HEK293 (cell line): ENCODE measurements around the gene EFCAB11.

Source experiments
- CTCF ChIA-PET: fragments of 350-600 bp; formaldehyde crosslinking; extraction: SDS; loops from one replicate; lab custom pipeline; 2021; ENCODE audit warnings: antibody characterized with exemption; lab: Yijun Ruan, JAX
- POLR2A ChIA-PET: fragments of 300-600 bp; formaldehyde crosslinking; extraction: SDS; loops from one replicate; lab custom pipeline; 2020; ENCODE audit warnings: antibody characterized with exemption, inconsistent platforms; lab: Yijun Ruan, JAX
- H3K27ac ChIP-seq: fragments of 200-500 bp; sonication (Bioruptor generic); 2 replicates; pipeline ENCODE4 v1.5.1; 2014; ENCODE audit warnings: low read depth, low read length, control low read depth, inconsistent platforms; ENCODE audit errors: extremely low read depth
- H3K36me3 ChIP-seq, 2 experiments: fragments of 200-500 bp in 1 of 2; sonication (Bioruptor generic) in 1 of 2; 1 replicate in 1 of 2; 2 replicates in 1 of 2; pipeline ENCODE4 v1.5.1; 2014 to 2017; ENCODE audit warnings: inconsistent platforms in 2 of 2, low read length in 2 of 2; ENCODE audit not compliant: control insufficient read depth in 2 of 2, insufficient read depth in 1 of 2
- H3K4me1 ChIP-seq: fragments of 200-500 bp; sonication (Bioruptor generic); 2 replicates; pipeline ENCODE4 v1.5.1; 2014; ENCODE audit warnings: mild to moderate bottlenecking, low read length, inconsistent platforms; ENCODE audit not compliant: control insufficient read depth, insufficient read depth
- H3K4me3 ChIP-seq: 2 replicates; pipeline ENCODE4 v1.5.1; 2011; ENCODE audit warnings: low read depth, mild to moderate bottlenecking, control low read depth, low read length, moderate library complexity
- H3K9me3 ChIP-seq: fragments of 200-500 bp; sonication (Bioruptor generic); 2 replicates; pipeline ENCODE4 v1.5.1; 2014; ENCODE audit warnings: low read depth, low read length, inconsistent platforms; ENCODE audit not compliant: control insufficient read depth, insufficient read depth
- BCL6B ChIP-seq: fragments of 450-650 bp; formaldehyde crosslinking; IDR thresholded peaks from 2 replicates; pipeline ENCODE4 v1.5.1; 2017; ENCODE audit warnings: missing biosample characterization, missing genetic modification characterization
- HOXD13 ChIP-seq: sonication (generic); formaldehyde crosslinking; IDR thresholded peaks from 2 replicates; pipeline ENCODE4 v1.8.0; 2022; ENCODE audit warnings: missing genetic modification reagents, borderline replicate concordance
- KLF7 ChIP-seq: fragments of 450-650 bp; formaldehyde crosslinking; IDR thresholded peaks from 2 replicates; pipeline ENCODE4 v1.5.1; 2016; ENCODE audit warnings: missing biosample characterization, missing genetic modification characterization, borderline replicate concordance
- REPIN1 ChIP-seq: fragments of 450-650 bp; formaldehyde crosslinking; IDR thresholded peaks from 2 replicates; pipeline ENCODE4 v1.5.1; 2017; ENCODE audit warnings: missing biosample characterization, missing genetic modification characterization, low read depth
- SCRT1 ChIP-seq: fragments of 450-650 bp; formaldehyde crosslinking; IDR thresholded peaks from 2 replicates; pipeline ENCODE4 v1.5.1; 2016; ENCODE audit warnings: missing biosample characterization, missing genetic modification characterization, borderline replicate concordance
- SCRT2 ChIP-seq: fragments of 450-650 bp; formaldehyde crosslinking; IDR thresholded peaks from 2 replicates; pipeline ENCODE4 v1.5.1; 2016; ENCODE audit warnings: missing biosample characterization, missing genetic modification characterization
- ZFP41 ChIP-seq: fragments of 450-650 bp; formaldehyde crosslinking; IDR thresholded peaks from 2 replicates; pipeline ENCODE4 v1.5.1; 2016; ENCODE audit warnings: missing biosample characterization, missing genetic modification characterization, borderline replicate concordance
- ZNF324 ChIP-seq: fragments of 450-650 bp; formaldehyde crosslinking; IDR thresholded peaks from 2 replicates; pipeline ENCODE4 v1.5.1; 2016; ENCODE audit warnings: missing biosample characterization, missing genetic modification characterization
- ZNF341 ChIP-seq: fragments of 450-650 bp; formaldehyde crosslinking; IDR thresholded peaks from 2 replicates; pipeline ENCODE4; 2016; ENCODE audit warnings: low read depth, missing biosample characterization, missing genetic modification characterization
- ZNF510 ChIP-seq: fragments of 450-650 bp; formaldehyde crosslinking; IDR thresholded peaks from 2 replicates; pipeline ENCODE4 v1.5.1; 2018; ENCODE audit warnings: mild to moderate bottlenecking, missing genetic modification characterization, missing biosample characterization; ENCODE audit not compliant: insufficient replicate concordance
- ZNF529 ChIP-seq: fragments of 450-650 bp; formaldehyde crosslinking; IDR thresholded peaks from 2 replicates; pipeline ENCODE4 v1.5.1; 2017; ENCODE audit warnings: missing genetic modification characterization, missing biosample characterization; ENCODE audit not compliant: insufficient replicate concordance
- ZNF530 ChIP-seq: fragments of 450-650 bp; formaldehyde crosslinking; IDR thresholded peaks from 2 replicates; pipeline ENCODE4 v1.5.1; 2016; ENCODE audit warnings: low read depth, missing biosample characterization, missing genetic modification characterization
- ZNF791 ChIP-seq: fragments of 450-650 bp; formaldehyde crosslinking; IDR thresholded peaks from 2 replicates; pipeline ENCODE4 v1.5.1; 2016; ENCODE audit warnings: missing biosample characterization, missing genetic modification characterization
- ZNF843 ChIP-seq: fragments of 450-650 bp; formaldehyde crosslinking; IDR thresholded peaks from 2 replicates; pipeline ENCODE4 v1.5.1; 2016; ENCODE audit warnings: missing biosample characterization, missing genetic modification characterization
- ZSCAN23 ChIP-seq: fragments of 450-650 bp; formaldehyde crosslinking; IDR thresholded peaks from 2 replicates; pipeline ENCODE4 v1.5.1; 2016; ENCODE audit warnings: missing biosample characterization, missing genetic modification characterization
- TF ChIP-seq, protein P1 (sequence below): fragments of 450-650 bp; formaldehyde crosslinking; IDR thresholded peaks from 2 replicates; pipeline ENCODE4 v1.5.1; 2016; ENCODE audit warnings: missing biosample characterization, missing genetic modification characterization

The EFCAB11 gene

GRCh38 chr14:89960914-89961313, 6.4 kb upstream of the EFCAB11 start:
- H3K4me1 ChIP-seq: no peaks in the 10 kb centered on the region
- H3K36me3 ChIP-seq: peaks cover 11 to 60% of the 10 kb centered on the region in 2 experiments
- CTCF ChIA-PET: interaction anchor here (2.3 kb wide), 1 partner anchor 12 kb away, joined by 16 read pairs; no protein-coding TSS in a partner anchor
- no peak overlapping the region for H3K27ac ChIP-seq
- H3K9me3 ChIP-seq: no peaks in the 10 kb centered on the region
- TF ChIP-seq SCRT1 (tag by site-specific recombination): peak; percentile 86
- TF ChIP-seq SCRT2 (tag by site-specific recombination): peak; percentile 83
- TF ChIP-seq ZNF324 (tag by site-specific recombination): no peak
- POLR2A ChIA-PET: no interaction called here
- no peak overlapping the region for H3K4me3 ChIP-seq

GRCh38 chr14:89959853-89960445, 5.4 kb upstream of the EFCAB11 start:
- CTCF ChIA-PET: interaction anchor here (0.5 to 1.6 kb wide), 2 partner anchors 9 to 13 kb away, joined by 6 to 11 read pairs; no protein-coding TSS in a partner anchor
- no peak for TF ChIP-seq REPIN1 (tag by site-specific recombination)
- TF ChIP-seq ZSCAN23 (tag by site-specific recombination): no peak
- no peak for TF ChIP-seq ZNF510
- POLR2A ChIA-PET: interaction anchor here (0.7 kb wide), 1 partner anchor 102 kb away, joined by 4 read pairs; the partner anchor contains the start of gene KCNK13
- Histone ChIP-seq H3K36me3 (peaks cover 11 to 52% of the 10 kb centered on the region in 2 experiments), H3K4me3 (no peak overlapping the region), H3K9me3 (no peaks in the 10 kb centered on the region), H3K4me1 (no peaks in the 10 kb centered on the region), H3K27ac (no peak overlapping the region)

GRCh38 chr14:89958966-89959365, 4.4 kb upstream of the EFCAB11 start:
- Histone ChIP-seq H3K4me1 (no peaks in the 10 kb centered on the region), H3K4me3 (no peak overlapping the region), H3K9me3 (no peaks in the 10 kb centered on the region), H3K27ac (no peak overlapping the region), H3K36me3 (peaks cover 6 to 43% of the 10 kb centered on the region in 2 experiments)
- ChIA-PET CTCF (interaction anchor here (0.6 to 2.0 kb wide), 3 partner anchors 14 to 1049 kb away, joined by 3 to 11 read pairs (median 8); no protein-coding TSS in a partner anchor), POLR2A (no interaction called here)
- TF ChIP-seq, protein P1, sequence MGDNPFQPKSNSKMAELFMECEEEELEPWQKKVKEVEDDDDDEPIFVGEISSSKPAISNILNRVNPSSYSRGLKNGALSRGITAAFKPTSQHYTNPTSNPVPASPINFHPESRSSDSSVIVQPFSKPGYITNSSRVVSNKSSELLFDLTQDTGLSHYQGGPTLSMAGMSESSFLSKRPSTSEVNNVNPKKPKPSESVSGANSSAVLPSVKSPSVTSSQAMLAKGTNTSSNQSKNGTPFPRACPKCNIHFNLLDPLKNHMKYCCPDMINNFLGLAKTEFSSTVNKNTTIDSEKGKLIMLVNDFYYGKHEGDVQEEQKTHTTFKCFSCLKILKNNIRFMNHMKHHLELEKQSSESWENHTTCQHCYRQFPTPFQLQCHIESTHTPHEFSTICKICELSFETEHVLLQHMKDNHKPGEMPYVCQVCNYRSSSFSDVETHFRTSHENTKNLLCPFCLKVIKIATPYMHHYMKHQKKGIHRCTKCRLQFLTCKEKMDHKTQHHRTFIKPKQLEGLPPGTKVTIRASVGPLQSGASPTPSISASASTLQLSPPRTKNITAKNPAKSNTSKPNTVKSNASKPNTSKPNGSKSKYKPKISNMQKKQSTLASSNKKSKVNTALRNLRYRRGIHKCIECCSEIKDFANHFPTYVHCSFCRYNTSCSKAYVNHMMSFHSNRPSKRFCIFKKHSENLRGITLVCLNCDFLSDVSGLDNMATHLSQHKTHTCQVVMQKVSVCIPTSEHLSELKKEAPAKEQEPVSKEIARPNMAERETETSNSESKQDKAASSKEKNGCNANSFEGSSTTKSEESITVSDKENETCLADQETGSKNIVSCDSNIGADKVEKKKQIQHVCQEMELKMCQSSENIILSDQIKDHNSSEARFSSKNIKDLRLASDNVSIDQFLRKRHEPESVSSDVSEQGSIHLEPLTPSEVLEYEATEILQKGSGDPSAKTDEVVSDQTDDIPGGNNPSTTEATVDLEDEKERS: no peak

- Histone ChIP-seq H3K27ac (no peak overlapping the region), H3K36me3 (peaks cover 5 to 31% of the 10 kb centered on the region in 2 experiments; a peak in 2 of 3 replicates), H3K4me3 (no peak overlapping the region), H3K4me1 (peaks cover 3% of the 10 kb centered on the region; the same call in 1 of the 2 replicates), H3K9me3 (no peaks in the 10 kb centered on the region)
- TF ChIP-seq BCL6B (no peak), ZNF791 (tag by site-specific recombination) (no peak), ZNF843 (tag by site-specific recombination) (no peak), ZNF529 (tag by site-specific recombination) (no peak), KLF7 (tag by site-specific recombination) (no peak), ZNF530 (tag by site-specific recombination) (no peak), ZNF341 (tag by site-specific recombination) (no peak), ZFP41 (tag by site-specific recombination) (no peak), HOXD13 (CRISPR knock-in tag) (no peak)
- ChIA-PET CTCF (interaction anchor here (2.0 kb wide), 1 partner anchor 18 kb away, joined by 8 read pairs; no protein-coding TSS in a partner anchor), POLR2A (no interaction called here)
These were observed 3.3 kb upstream of the EFCAB11 start for GRCh38 chr14:89957791-89958190.
